IMR-90 (cell line): ENCODE data around the gene FRMD1. TPM values are rescaled to one million over a fixed set of nuclear protein-coding genes. Genes with fewer than 3 reads are reported as not detected.

ENCODE experiments used
- ATAC-seq: fragments of 200-7000 bp; cut with Tn5 transposase; 2 replicates; pipeline ENCODE4 v1.9.1; 2020; ENCODE audit warnings: low read depth, mild to moderate bottlenecking, moderate library complexity
- BruUV-seq: library from RNA; stranded (reverse); fragments of 400-500 nt; replicated peaks from 2 replicates; lab custom pipeline; 2021; lab: Mats Ljungman, UMichigan
- CTCF ChIA-PET: fragments of 300-600 bp; formaldehyde crosslinking; extraction: SDS; loops from one replicate; lab custom pipeline; 2021; ENCODE audit warnings: antibody characterized with exemption; lab: Yijun Ruan, JAX
- POLR2A ChIA-PET: fragments of 300-600 bp; sonication (Branson Sonifier 250); formaldehyde crosslinking; loops from one replicate; lab custom pipeline; 2022; ENCODE audit warnings: antibody characterized with exemption; ENCODE audit not compliant: unreplicated experiment; lab: Charles Lee
- DNase-seq: peaks from one replicate; pipeline ENCODE4 v3.0.0; 2013
- H2AFZ ChIP-seq: replicated peaks from 2 replicates; pipeline ENCODE3; 2013; ENCODE audit warnings: low read length, mild to moderate bottlenecking; ENCODE audit not compliant: poor library complexity
- H2AK5ac ChIP-seq: 2 replicates; pipeline ENCODE4 v1.6.1; 2013; ENCODE audit warnings: low read depth, low read length, inconsistent platforms
- H2AK9ac ChIP-seq: replicated peaks from 2 replicates; pipeline ENCODE3; 2013; ENCODE audit warnings: mild to moderate bottlenecking, low read depth, low read length, moderate library complexity; ENCODE audit not compliant: poor library complexity
- H2BK120ac ChIP-seq: 2 replicates; pipeline ENCODE4 v1.6.1; 2013; ENCODE audit warnings: low read depth, low read length, inconsistent platforms
- H2BK15ac ChIP-seq: 3 replicates; pipeline ENCODE4 v1.6.1; 2013; ENCODE audit warnings: low read depth, low read length, inconsistent platforms
- H2BK20ac ChIP-seq: 2 replicates; pipeline ENCODE4 v1.6.1; 2013; ENCODE audit warnings: low read depth, mild to moderate bottlenecking, inconsistent platforms, low read length, moderate library complexity
- H2BK5ac ChIP-seq: 2 replicates; pipeline ENCODE4 v1.6.1; 2013; ENCODE audit warnings: mild to moderate bottlenecking, low read depth, low read length, inconsistent platforms; ENCODE audit not compliant: poor library complexity, severe bottlenecking
- H3K14ac ChIP-seq: replicated peaks from 2 replicates; pipeline ENCODE4 v1.6.1; 2013; ENCODE audit warnings: low read depth, low read length, inconsistent platforms
- H3K18ac ChIP-seq: 2 replicates; pipeline ENCODE4 v1.6.1; 2013; ENCODE audit warnings: low read depth, low read length, control low read depth
- H3K23ac ChIP-seq: 2 replicates; pipeline ENCODE4 v1.6.1; 2013; ENCODE audit warnings: low read depth, low read length, inconsistent platforms
- H3K27ac ChIP-seq: 2 replicates; pipeline ENCODE4 v1.5.1; 2013; ENCODE audit warnings: mild to moderate bottlenecking, control low read depth, low read length; ENCODE audit not compliant: insufficient read depth
- H3K27me3 ChIP-seq: 2 replicates; pipeline ENCODE4 v1.6.1; 2013; ENCODE audit warnings: low read length; ENCODE audit not compliant: control insufficient read depth, insufficient read depth
- H3K36me3 ChIP-seq: 2 replicates; pipeline ENCODE4 v1.6.1; 2013; ENCODE audit warnings: low read length, mixed read lengths; ENCODE audit not compliant: control insufficient read depth, insufficient read depth
- H3K4ac ChIP-seq: 2 replicates; pipeline ENCODE4 v1.6.1; 2013; ENCODE audit warnings: low read depth, low read length, inconsistent platforms
- H3K4me1 ChIP-seq: 2 replicates; pipeline ENCODE4 v1.6.1; 2013; ENCODE audit warnings: low read length, mixed read lengths; ENCODE audit not compliant: control insufficient read depth, insufficient read depth
- H3K4me2 ChIP-seq: 2 replicates; pipeline ENCODE4 v1.6.1; 2013; ENCODE audit warnings: low read depth, mild to moderate bottlenecking, control low read depth, low read length, moderate library complexity
- H3K4me3 ChIP-seq: 2 replicates; pipeline ENCODE4 v1.5.1; 2013; ENCODE audit warnings: low read depth, mild to moderate bottlenecking, control low read depth, low read length, moderate library complexity; ENCODE audit not compliant: insufficient read depth
- H3K56ac ChIP-seq: 2 replicates; pipeline ENCODE4 v1.6.1; 2013; ENCODE audit warnings: low read length, inconsistent platforms; ENCODE audit not compliant: insufficient read depth; ENCODE audit errors: extremely low read depth
- H3K79me1 ChIP-seq, 2 experiments: 2 replicates each; pipeline ENCODE4 v1.6.1; 2013; ENCODE audit warnings: low read length in 2 of 2, inconsistent platforms in 1 of 2, low read depth in 1 of 2
- H3K9ac ChIP-seq: 2 replicates; pipeline ENCODE4 v1.6.1; 2013; ENCODE audit warnings: low read depth, low read length, control low read depth
- H3K9me1 ChIP-seq: 2 replicates; pipeline ENCODE4 v1.6.1; 2013; ENCODE audit warnings: low read length, inconsistent platforms; ENCODE audit not compliant: insufficient read depth
- H3K9me3 ChIP-seq: 2 replicates; pipeline ENCODE4 v1.6.1; 2013; ENCODE audit warnings: low read length; ENCODE audit not compliant: control insufficient read depth, insufficient read depth
- H4K20me1 ChIP-seq: 2 replicates; pipeline ENCODE4 v1.6.1; 2013; ENCODE audit warnings: low read length, inconsistent platforms; ENCODE audit not compliant: insufficient read depth
- H4K5ac ChIP-seq: 2 replicates; pipeline ENCODE4 v1.6.1; 2013; ENCODE audit warnings: mild to moderate bottlenecking, low read depth, low read length, control low read depth
- H4K8ac ChIP-seq, 2 experiments: 2 replicates each; pipeline ENCODE4 v1.6.1; 2013; ENCODE audit warnings: low read depth in 2 of 2, low read length in 2 of 2, control low read depth in 1 of 2, inconsistent platforms in 1 of 2
- H4K91ac ChIP-seq: 2 replicates; pipeline ENCODE4 v1.6.1; 2013; ENCODE audit warnings: low read depth, low read length, inconsistent platforms; ENCODE audit not compliant: insufficient read depth
- CTCF ChIP-seq: conservative IDR thresholded peaks from 2 replicates; pipeline ENCODE4 v1.5.1; 2012; ENCODE audit warnings: mild to moderate bottlenecking, low read depth, low read length, improper control_type of control experiment
- MAFK ChIP-seq: IDR thresholded peaks from 2 replicates; pipeline ENCODE4 v1.6.1; 2012; ENCODE audit warnings: low read depth, low read length, improper control_type of control experiment
- RAD21 ChIP-seq: IDR thresholded peaks from 2 replicates; pipeline ENCODE4 v1.6.1; 2012; ENCODE audit warnings: low read length, improper control_type of control experiment
- WGBS, 2 experiments: methylation state at CpG; one replicate each; pipeline versions ENCODE4 v1.1.5 to v1.1.7; 2013; ENCODE audit warnings: missing lambda C conversion rate in 2 of 2; ENCODE audit not compliant: insufficient read length in 1 of 2; ENCODE audit errors: extremely low coverage in 2 of 2; 5-methylcytosine and 5-hydroxymethylcytosine counted together
- dilution Hi-C: fragments of 300-500 bp; cut with HindIII; formaldehyde crosslinking; loops from one replicate; pipeline ENCODE4 v1.14.3; 2018; ENCODE audit warnings: low sequenced_read_pairs; ENCODE audit not compliant: unreplicated experiment
- in situ Hi-C: fragments of 300-500 bp; cut with MboI; formaldehyde crosslinking; loops from 3 replicates; pipeline ENCODE4 v1.14.3; 2019; ENCODE audit warnings: low sequenced_read_pairs, inconsistent platforms, mixed read lengths
- intact Hi-C: fragments of 100-400 bp; cut with micrococcal nuclease; formaldehyde crosslinking; loops from 2 replicates; pipeline ENCODE4 v1.10.0; 2022
- polyA plus RNA-seq, 3 experiments: library from polyadenylated mRNA; depleted of rRNA; stranded (reverse); fragments of >200 nt; gene quantifications; 2 replicates each; pipeline ENCODE4 v1.2.3, GENCODE V29; 2012; ENCODE audit warnings: low replicate concordance in 1 of 3
- total RNA-seq: library from RNA; depleted of rRNA; stranded (reverse); fragments of >200 nt; gene quantifications from 2 replicates; pipeline ENCODE4 v1.2.3, GENCODE V29; 2012

Gene FRMD1
- total and polyA plus RNA-seq, 2 of the 4 experiments (the other 2 are of a cell fraction): not detected

- Histone ChIP-seq H2AK5ac (no peak overlapping the region), H3K56ac (no peak overlapping the region), H3K4me2 (no peak overlapping the region), H3K14ac (no peak overlapping the region), H2BK5ac (no peak overlapping the region), H4K8ac (no peak overlapping the region), H2AK9ac (no peak overlapping the region), H3K9me1 (no peaks in the 10 kb centered on the region), H3K23ac (no peak overlapping the region), H2BK20ac (no peak overlapping the region), H3K9me3 (no peaks in the 10 kb centered on the region), H3K79me1 (no peaks in the 10 kb centered on the region), H4K5ac (no peak overlapping the region), H3K4me3 (no peak overlapping the region), H3K4ac (no peak overlapping the region), H4K20me1 (no peaks in the 10 kb centered on the region), H3K27me3 (no peaks in the 10 kb centered on the region; the same call in 1 of the 2 replicates), H3K4me1 (peaks cover 6% of the 10 kb centered on the region; the same call in 1 of the 2 replicates), H3K27ac (no peak overlapping the region), H3K36me3 (no peaks in the 10 kb centered on the region), H2BK15ac (no peak overlapping the region), H4K91ac (no peak overlapping the region), H3K18ac (no peak overlapping the region), H2BK120ac (no peak overlapping the region), H2AFZ (peak overlapping the region; percentile 29), H3K9ac (no peak overlapping the region)
- intact Hi-C loops (loop anchor here (5.0 kb wide), 1 partner anchor 144 kb away; no protein-coding TSS in a partner anchor), in situ Hi-C loops (no loop called here), dilution Hi-C loops (no loop called here)
- ATAC-seq (no peak), DNase-seq (no peak)
- no TSS peak for BruUV-seq
- 74% methylated on average over 13 of the region's 23 CpGs; no CpG with 5 or more reads in 1 of the 2 experiments for WGBS, 2 experiments
- ChIA-PET POLR2A (no interaction called here), CTCF (no interaction called here)
- peak; percentile 37 for TF ChIP-seq RAD21
- TF ChIP-seq MAFK: no peak
- 0 out of 2 replicates have a peak, but pooled peaks have one; percentile 22 for TF ChIP-seq CTCF
Observed at GRCh38 chr6:168050881-168051586, 28.0 kb downstream of the FRMD1 start.
